HG03469 (cell line): ENCODE results near the gene ZBTB7B.
"Not testable (repeated sequence)": the region's sequence is repeated elsewhere in the genome, so short reads cannot be mapped to it uniquely, and the experiment has no call there.

Experiments
- ATAC-seq: cut with Tn5 transposase; IDR thresholded peaks from one replicate; pipeline ENCODE4 v1.9.1; 2021; ENCODE audit warnings: mild to moderate bottlenecking, moderate library complexity, moderate number of reproducible peaks; ENCODE audit not compliant: unreplicated experiment

The ZBTB7B gene

DNA sequence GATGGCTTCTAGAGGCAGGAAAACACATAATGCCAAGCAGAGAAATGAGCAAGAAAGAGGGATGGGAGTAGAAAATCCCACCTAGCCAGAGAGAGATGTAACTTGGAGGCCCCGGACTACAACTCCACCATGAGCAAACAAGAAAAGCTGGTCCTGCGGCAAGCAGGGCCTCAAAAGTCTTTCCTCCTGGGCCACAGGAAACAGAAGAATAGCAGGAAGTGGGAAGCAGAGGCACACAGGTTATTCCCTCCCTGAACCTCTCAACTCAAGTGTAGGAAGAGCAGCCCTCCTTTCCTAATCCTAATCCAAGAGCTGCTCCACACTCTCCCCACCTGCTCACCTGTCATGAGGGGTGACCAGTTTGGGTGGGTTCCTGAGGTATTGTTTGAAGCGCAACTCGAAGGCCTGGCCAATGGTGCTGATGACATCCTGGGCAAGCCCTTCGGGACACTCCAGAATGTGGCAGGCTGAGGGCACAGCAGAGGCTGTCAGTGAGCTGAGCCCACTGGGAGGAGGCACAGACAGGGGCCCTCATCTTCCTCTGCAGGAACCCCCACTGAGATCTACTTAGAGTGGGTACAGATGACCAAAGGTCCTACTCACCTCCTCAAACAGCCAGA lies 35.2 kb upstream of the ZBTB7B start:
- ATAC-seq = no peak

DNA sequence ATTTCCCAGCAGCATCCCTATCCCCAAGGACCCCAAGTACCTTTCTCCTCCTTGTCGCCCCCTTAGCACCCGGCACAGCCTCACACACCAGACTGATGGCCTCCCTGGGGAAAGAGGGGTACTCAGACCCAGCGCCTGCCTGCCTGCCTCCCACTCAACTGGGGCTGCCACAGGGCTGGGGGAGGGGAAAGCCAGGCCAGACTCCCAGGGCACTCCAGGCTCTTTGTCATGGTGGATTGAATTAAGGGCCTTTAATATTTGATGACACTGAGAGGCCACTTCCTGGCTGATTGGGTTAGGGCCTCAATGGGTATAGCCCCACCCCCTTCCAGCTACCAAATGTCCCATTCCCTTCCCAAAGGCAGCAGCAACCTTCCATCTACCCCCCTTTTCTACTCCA lies 33.9 kb upstream of the ZBTB7B start:
- no peak for ATAC-seq

DNA sequence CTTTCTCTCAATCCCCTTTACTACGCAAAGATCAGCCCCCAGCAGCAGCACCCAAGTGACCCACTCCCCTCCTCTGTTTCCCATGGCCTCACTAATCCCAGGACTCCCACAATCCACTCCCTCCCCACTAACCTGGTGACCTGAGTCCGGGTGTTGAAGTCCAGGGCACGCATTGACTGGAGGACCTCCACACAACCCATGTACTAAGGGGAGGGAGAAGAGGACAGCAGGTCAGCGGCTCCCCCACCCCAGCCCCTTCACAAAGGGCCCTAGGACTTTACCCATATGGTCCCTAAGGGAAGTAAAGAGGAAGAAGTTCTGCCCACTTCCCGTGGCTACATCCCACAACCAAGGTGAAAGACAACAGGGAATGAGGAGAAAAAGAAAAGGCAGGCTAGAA lies 33.4 kb upstream of the ZBTB7B start:
- no peak for ATAC-seq

DNA sequence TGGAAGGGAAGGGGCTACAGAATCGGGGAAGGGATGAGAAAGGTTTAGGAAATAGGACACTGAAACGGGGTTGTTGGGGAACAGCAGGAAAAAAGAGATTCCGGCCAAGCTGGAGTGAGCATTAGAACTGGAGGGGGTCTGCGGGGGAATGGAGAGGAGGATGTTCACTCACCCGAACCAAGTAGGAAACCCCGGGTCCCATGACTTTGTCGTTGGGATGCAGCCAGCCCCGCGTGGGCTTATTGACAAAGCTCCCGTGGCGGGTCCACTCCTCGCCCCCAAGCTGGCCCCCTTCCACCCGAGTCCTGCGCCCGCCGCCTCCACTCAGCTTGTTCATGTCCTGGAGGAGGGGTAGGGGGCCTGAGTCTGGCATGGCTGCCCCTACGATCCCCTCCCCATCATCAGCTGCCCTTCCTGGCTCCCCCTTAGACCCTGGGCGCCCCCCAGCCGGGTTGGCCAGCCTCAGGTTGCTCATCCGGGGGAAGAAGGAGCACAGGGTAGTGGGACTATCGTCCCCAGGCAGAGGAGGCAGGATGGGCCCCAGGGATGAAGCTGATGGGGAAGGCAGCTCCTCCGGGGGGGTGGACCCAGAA lies 32.6 kb upstream of the ZBTB7B start:
- no peak for ATAC-seq

DNA sequence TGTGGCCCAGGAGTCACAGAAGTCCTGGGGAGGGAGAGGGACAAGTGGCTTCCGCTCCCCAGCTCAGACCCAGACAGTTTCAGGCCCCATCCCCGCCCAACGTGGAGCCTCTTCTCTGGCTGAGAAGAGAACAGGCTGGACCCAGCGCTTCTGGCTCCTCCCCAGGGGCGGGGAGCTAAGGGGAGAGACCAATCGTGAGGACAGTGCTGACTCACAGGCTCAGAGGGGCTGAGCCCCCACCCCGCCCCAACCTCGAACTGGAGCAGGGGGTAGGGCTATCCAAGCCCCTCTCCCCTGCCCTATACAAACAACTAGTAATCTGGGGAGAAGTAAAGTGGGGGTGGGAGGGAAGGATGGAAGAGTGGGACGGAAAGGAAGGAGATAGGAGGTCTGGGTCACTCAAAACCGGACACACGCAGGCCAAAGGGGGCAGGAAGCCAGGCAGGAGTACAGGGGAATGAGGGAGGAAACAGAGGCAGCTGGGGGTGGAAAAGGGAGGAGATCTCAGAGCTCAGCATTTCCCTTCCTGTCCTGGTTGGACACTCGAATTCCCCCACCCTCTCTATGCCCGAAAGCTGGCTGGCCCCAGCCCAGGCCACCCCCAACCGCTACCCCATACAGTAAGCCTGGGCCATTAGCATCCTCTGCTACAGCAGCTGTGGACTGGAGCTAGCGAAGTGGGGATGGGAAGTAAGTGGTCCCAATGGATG lies 31.8 kb upstream of the ZBTB7B start, which contains the start of gene SHC1:
Gene SHC1 (minus strand): TSS at position 117 of the 710 bp plus-strand sequence. CDS start 221 bp downstream, outside the sequence.
- no peak for ATAC-seq

DNA sequence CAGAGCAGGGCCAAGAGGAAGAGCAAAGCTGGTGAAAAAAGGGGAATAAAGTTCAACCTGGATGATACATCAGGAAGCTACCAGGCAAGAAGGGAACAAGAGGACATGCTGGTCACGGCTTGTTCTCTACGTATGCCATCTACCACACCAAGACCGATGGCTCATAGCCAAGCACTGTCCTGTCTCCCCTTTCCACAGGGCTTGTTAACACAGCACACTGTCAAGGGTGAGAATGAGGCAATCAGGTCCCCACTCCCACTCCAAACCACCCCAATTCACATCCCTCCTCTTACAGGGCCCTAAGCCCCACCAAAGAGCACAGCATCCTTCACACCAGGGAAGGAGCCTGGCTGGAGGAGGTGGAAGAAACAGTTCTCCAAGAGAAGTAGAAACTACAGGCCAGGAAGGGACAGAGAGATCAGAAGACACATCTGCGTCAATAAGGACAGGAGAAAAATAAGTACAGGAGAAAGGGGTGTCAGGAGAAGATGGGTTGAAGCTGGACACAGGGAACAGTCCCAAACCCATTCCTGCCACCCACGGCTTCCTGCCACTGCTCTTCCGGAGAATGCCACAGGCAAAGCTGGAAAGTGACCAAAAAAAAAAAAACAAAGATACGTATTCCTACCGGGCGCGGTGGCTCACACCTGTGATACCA lies 31.1 kb upstream of the ZBTB7B start:
- no peak for ATAC-seq

DNA sequence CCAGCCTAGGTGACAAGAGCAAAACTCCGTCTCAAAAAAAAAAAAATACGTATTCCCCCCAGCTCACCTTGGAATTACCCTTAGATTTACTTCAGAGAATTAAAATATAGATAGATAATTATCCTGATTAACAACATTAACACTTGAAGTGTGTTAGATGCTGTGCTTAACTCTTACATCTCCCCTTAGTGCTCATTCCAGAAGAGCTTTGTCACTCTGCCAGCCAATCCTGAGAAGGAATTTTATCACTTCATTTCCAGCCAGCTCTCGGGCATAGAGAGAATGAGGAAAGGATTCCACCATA lies 30.4 kb upstream of the ZBTB7B start:
- no peak for ATAC-seq

DNA sequence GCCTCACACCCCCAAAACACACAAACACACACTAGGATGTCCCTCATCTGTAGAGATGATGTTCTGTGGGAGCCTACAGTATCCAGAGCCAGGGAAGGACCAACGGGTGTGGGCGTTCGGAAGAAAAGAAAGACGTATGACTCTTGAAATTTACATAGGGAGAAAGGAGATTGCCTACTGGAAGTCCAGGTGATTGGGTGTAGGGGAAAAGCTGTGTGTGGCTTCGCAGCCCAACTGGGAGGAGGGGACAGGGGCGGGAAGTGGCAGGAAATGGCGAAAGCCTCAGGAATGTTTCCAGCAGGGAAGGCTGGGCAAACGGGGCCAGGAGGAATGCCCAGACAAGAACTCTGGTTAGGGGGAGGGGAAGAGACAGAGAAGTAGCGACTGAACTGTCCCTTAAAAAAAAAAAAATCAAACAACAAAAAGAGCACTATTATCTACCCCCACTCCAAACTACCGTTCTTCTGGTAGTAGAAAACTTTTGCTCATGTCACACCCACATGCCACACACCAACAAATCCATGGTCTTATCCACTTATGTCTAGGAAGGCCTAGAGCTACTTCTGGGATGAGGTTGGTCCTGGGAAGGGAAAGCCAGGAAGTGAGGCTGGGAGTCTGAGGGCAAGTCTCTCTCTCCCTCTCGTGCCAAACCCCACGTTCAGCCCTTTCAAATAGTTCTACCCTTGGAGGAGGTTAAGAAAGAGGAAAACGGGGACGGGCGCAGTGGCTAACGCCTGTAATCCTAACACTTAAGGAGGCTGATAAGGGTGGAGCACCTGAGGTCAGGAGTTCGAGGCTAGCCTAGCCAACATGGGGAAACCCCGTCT lies 29.9 kb upstream of the ZBTB7B start:
- ATAC-seq = no peak

DNA sequence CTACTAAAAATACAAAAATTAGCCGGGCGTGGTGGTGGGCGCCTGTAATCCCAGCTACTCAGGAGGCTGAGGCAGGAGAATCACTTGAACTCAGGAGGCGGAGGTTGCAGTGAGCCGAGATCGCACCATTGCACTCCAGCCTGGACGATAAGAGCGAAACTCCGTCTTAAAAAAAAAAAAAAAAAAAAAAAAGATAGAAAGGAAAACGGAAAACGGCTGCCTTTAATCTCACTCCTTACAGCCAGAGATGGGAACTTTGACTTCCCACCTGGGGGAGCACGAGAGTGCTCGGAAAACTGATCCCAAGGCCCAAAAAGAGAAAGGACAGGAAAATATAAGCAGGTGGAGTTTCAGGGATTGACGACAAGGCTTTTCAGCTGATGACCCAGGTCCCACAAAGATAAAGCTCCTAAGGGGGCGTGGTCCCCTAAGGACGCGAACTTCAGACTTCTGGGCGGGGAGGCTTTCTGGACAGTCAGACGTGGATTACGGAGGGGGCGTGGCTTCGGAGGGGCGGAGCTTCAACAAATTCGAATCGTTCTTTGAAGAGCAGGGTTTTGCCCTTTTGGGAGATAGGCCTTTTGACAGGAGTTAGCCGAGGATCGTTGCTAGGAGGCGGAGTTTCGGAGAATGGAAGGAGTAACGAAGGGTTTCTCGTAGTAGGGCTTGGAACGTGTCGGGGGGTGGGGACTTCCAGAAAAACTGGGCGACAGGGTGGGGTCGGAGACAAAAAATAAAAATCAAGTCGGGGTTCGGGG lies 29.1 kb upstream of the ZBTB7B start:
- ATAC-seq = no peak

DNA sequence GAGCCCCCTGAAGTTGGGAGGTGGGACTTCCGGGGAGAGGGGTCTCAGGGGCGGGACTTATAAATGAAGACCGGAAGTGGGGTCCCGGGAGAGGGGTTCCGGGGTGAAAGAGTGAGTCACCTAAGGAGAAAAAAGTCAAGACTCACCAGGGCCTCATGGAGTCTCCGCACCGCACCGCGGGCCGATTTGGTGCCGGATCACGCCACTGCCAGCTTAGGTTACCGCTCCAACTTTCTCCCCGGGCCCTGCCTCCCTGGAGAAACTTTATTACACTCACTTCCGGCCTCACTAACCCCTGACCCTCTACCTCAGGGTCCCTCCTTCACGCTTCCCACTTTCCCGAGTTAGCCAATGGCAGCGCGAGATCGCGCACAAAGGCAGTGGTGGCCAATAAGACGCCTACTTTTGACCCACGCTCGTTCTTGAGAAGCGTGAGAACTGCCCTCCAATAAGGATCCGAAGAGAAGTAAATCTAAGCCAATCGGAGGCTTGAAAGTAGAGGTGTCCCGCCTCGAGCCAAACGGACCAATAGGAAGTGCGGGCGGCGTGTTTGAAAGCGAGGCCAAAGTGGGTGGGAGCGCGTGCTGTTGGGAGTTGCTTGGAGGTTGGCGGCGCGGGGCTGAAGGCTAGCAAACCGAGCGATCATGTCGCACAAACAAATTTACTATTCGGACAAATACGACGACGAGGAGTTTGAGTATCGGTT lies 28.3 kb upstream of the ZBTB7B start, which contains the start of gene CKS1B:
Gene CKS1B (plus strand): TSS at position 580 of the 706 bp plus-strand sequence. CDS start 65 bp downstream, at position 645.
- peak; percentile 71 for ATAC-seq

DNA sequence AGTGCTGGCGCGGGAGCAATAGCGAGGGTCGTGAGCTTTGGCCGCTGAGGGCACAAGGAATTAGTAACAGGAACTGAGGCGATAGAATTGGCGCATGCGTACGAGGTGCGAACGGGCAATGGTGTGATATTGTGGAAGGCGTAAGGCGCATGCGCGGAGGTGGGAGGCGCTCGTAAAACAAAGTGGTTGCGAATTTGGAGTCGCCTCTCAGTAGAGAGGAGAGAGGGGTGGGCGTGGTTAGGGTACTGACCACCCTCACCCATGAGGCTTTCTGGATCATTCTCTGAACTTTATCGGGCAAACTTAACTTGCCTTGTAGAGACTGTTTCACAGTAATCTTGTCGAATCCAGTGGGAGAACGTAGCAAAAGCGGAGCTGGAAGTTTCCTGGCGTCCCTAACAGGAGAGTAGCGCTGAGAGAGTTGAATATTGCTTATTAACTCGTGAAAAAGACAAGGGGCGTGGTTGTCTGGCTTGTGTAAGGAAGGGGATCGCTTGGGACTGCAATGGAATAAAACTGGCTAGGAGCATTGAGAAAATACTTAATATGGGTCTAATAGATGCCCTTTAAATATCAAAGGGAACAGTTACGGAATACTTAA lies 27.7 kb upstream of the ZBTB7B start:
- ATAC-seq = peak; percentile 24

DNA sequence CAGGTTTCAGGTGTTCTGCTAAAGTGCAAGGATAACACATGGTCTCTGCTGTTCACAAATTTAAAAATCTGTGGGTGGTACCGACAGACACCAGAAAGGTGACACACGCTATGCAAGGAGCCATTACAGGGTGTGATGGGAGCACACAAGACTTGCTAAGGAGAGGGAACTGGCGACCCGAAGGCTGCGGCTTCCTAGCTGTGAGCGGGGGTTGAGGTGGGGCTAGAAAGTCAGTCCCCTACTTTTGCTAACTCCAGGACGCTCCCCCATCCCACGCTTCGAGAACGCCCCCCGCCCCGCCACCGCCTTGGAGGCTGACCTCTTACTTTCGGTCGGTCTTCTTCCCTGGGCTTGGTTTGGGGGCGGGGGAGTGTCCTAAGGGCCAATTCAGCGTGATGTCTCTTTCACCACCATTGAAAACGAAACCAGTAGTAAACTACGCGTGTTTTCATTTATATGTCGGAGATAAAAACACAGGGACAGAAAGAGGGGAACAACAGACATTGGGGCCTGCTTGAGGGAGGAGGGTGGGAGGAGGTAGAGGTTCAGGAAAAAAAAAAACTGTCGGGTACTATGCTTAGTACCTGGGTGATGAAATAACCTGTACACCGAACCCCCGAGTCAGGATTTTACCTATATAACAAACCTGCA lies 27.1 kb upstream of the ZBTB7B start:
- ATAC-seq = no peak

DNA sequence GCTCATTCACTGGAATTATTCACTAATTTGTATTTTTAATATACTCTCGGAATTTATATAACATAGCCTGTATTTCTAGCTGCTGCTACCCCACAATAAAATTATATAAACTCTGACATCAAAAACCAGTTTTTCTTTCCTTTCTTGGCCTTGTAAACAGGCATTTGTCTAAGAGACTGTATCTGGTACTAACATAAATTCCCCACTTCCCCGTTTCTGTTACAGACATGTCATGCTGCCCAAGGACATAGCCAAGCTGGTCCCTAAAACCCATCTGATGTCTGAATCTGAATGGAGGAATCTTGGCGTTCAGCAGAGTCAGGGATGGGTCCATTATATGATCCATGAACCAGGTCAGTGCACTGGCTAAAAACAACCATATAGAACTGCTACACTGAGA lies 24.8 kb upstream of the ZBTB7B start:
- ATAC-seq = not testable (repeated sequence)

DNA sequence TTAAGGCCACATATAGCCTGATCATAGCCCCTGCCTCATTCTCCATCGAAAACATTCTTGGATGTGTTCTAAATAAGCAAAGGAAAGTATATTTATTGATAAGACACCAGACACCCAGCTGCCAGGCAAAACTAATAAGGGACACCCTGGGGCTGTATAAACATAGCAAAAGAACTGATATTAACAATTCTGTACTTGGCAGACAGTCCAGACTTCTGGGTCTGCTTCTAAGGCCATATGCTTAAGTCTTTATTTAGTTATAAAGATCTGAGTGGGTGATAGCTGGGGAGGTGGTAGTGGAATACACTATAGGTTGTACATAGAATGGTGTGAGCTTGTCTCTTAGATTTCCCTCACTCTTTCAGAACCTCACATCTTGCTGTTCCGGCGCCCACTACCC lies 24.2 kb upstream of the ZBTB7B start:
- ATAC-seq = no peak

DNA sequence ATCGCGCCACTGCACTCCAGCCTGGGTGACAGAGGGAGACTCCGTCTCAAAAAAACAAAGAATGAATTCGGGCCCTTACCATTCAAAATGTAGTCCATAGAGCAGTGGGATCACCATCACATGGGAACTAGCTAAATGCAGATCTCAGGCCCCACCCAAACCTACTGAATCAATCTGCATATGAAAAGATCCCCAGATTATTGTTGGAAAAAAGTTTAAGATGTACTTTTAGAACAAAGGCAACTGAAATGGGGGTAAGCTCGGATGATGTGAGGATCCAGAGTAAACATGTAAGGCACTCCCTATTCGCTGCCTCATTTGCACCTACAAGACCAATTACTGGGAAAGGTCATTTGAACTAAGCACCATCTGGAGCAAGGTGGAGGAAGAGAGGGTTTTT lies 20.3 kb upstream of the ZBTB7B start:
- ATAC-seq = no peak

DNA sequence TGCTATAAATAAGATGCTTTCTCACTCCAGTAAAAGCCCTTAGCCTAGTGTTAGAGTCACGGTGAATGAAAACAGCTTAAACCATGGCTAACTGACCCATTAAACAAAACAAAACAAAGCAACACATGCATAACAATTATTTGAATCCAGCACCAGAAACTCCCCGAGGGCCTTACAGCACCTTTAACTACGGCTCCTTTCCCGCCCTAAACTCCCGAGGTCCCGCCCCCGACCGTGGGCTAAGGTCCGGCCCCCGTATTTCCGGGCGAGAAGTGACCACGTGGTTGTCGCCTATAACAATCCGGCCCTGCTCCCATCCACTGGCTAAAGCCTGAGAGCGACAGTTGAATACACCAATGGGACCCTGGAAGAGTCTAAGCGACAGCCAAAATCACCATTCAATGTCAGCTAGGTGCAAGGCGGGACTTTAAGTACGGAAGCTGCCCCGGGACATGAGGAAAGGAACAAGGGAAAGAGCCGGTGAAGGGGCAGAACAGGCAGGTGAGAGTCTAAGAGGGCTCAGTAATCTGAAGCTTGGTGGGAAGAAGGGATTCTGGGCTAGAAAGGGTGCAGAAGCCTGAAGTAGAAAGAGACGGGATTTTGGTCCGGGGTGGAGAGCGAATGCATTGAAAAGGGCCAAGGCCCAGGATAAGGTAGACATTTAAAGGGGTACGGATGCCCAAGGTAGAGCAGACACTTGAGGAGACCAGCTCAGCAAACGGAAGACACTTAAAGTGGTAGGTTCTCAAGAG lies 19.5 kb upstream of the ZBTB7B start, which contains the start of gene FLAD1:
Gene FLAD1 (plus strand): TSS at position 448 of the 752 bp plus-strand sequence. CDS start 351 bp downstream, outside the sequence.
- peak; percentile 92 for ATAC-seq

DNA sequence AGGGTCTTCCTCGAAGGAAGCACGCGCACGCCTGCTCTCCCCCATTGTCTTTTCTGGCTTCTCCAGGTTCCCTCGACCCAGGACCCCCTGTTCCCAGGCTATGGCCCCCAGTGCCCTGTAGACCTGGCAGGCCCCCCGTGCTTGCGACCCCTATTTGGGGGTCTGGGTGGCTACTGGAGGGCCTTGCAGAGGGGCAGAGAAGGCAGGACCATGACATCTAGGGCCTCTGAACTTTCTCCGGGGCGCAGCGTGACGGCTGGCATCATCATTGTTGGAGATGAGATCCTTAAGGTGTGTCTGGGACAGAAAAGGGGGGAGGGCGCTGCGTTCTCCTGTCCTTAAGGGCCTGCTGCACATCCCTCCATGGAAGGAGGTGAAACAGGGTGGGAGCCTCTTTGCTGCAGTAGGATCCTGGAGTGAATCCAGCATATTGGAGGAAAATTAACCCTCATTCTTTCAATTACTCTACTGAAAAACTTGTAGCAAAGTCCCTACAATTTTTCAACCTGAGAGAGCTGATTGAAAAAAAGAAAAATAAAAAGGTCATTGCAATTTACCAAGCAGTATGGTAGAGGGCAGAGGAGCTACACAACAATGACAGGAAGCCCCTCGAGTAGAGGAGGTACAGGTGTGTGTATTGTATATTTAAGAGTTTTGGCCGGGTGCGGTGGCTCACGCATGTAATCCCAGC lies 18.7 kb upstream of the ZBTB7B start:
- no peak for ATAC-seq
